MM.1S (cell line): Measurements from ENCODE around the gene GSX2.
"Not testable (repeated sequence)": the region's sequence is repeated elsewhere in the genome, so short reads cannot be mapped to it uniquely, and the experiment has no call there.

ENCODE experiments used
- DNase-seq: peaks from one replicate; pipeline ENCODE4 v3.0.0-alpha.2; 2015
- H2AFZ ChIP-seq: fragments of 300-600 bp; sonication (generic); 2 replicates; pipeline ENCODE4 v1.6.0; 2016; ENCODE audit warnings: antibody characterized with exemption, low read length
- H3F3A ChIP-seq: fragments of 300-600 bp; sonication (generic); 2 replicates; pipeline ENCODE4 v1.6.1; 2016; ENCODE audit warnings: mild to moderate bottlenecking, antibody characterized with exemption, low read length, moderate library complexity, mixed read lengths; ENCODE audit not compliant: insufficient read depth
- H3K27ac ChIP-seq: fragments of 300-600 bp; sonication (generic); 2 replicates; pipeline ENCODE4 v1.5.1; 2016; ENCODE audit warnings: mild to moderate bottlenecking, low read length
- H3K27me3 ChIP-seq: fragments of 300-600 bp; sonication (generic); replicated peaks from 2 replicates; pipeline ENCODE4 v1.6.0; 2016; ENCODE audit warnings: low read length; ENCODE audit not compliant: insufficient read depth
- H3K36me3 ChIP-seq: fragments of 300-600 bp; sonication (generic); replicated peaks from 2 replicates; pipeline ENCODE4 v1.6.1; 2016; ENCODE audit warnings: mild to moderate bottlenecking, low read length, mixed read lengths; ENCODE audit not compliant: insufficient read depth
- H3K4me1 ChIP-seq: fragments of 300-600 bp; sonication (generic); 2 replicates; pipeline ENCODE4 v1.6.1; 2016; ENCODE audit warnings: low read length, mixed read lengths
- H3K4me2 ChIP-seq: fragments of 300-600 bp; sonication (generic); 2 replicates; pipeline ENCODE4 v1.6.0; 2016; ENCODE audit warnings: low read depth, low read length
- H3K4me3 ChIP-seq: fragments of 300-600 bp; sonication (generic); 2 replicates; pipeline ENCODE4 v1.5.1; 2016; ENCODE audit warnings: low read length, mixed read lengths
- H3K79me2 ChIP-seq: fragments of 300-600 bp; sonication (generic); 2 replicates; pipeline ENCODE4 v1.6.1; 2016; ENCODE audit warnings: mixed run types, low read length, mixed read lengths
- H3K9ac ChIP-seq: fragments of 300-600 bp; sonication (generic); 2 replicates; pipeline ENCODE4 v1.6.1; 2016; ENCODE audit warnings: low read length, mixed read lengths
- H3K9me2 ChIP-seq: fragments of 300-600 bp; sonication (generic); replicated peaks from 2 replicates; pipeline ENCODE4 v1.6.1; 2016; ENCODE audit warnings: mild to moderate bottlenecking, low read length, mixed read lengths; ENCODE audit not compliant: insufficient read depth
- H3K9me3 ChIP-seq: fragments of 300-600 bp; sonication (generic); replicated peaks from 2 replicates; pipeline ENCODE4 v1.6.1; 2016; ENCODE audit warnings: mild to moderate bottlenecking, low read length, mixed read lengths; ENCODE audit not compliant: insufficient read depth
- H4K20me1 ChIP-seq: fragments of 300-600 bp; sonication (generic); 2 replicates; pipeline ENCODE4 v1.6.1; 2016; ENCODE audit warnings: mild to moderate bottlenecking, low read length, moderate library complexity, mixed read lengths; ENCODE audit not compliant: insufficient read depth
- EZH2 ChIP-seq: fragments of 300-600 bp; sonication (generic); optimal IDR thresholded peaks from 2 replicates; pipeline ENCODE3; 2017; ENCODE audit warnings: low read depth, mild to moderate bottlenecking, antibody characterized with exemption, low read length, mixed read lengths
- EZH2phosphoT487 ChIP-seq: fragments of 300-600 bp; sonication (generic); IDR thresholded peaks from 2 replicates; pipeline ENCODE4 v1.6.1; 2018; ENCODE audit warnings: antibody characterized with exemption, low read length
- TF ChIP-seq, protein P1 (sequence below): fragments of 300-600 bp; sonication (generic); IDR thresholded peaks from 2 replicates; pipeline ENCODE4 v1.5.1; 2016; ENCODE audit warnings: antibody characterized with exemption, low read length, mixed read lengths

The GSX2 gene

DNA sequence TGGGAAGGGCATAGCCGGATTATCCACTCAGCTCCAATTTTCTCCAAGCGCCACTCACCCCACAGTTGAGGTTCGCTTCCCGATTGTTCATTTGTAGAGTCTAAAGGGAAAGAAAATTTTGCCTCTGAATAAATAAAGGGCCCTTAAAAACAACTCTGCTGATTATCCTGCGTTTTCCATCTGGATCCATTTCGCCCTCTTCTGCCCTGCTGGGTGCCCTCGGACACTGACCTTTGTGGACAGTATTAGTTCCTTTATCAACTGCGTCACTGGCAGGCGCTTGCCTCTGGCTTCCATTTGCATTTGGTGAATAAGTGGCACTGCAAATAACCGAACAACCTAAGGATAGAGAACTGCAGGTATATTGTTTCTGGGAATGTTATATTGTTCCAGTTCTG lies 10.1 kb downstream of the GSX2 start:
- no peak overlapping the region for H3K4me2 ChIP-seq
- no peaks in the 10 kb centered on the region for H4K20me1 ChIP-seq
- no peaks in the 10 kb centered on the region for H3K36me3 ChIP-seq
- no peak overlapping the region for H2AFZ ChIP-seq
- no peaks in the 10 kb centered on the region for H3K9me3 ChIP-seq
- no peak overlapping the region for H3K27ac ChIP-seq
- H3K9ac ChIP-seq = no peak overlapping the region
- H3K4me3 ChIP-seq = no peak overlapping the region
- H3K79me2 ChIP-seq = no peaks in the 10 kb centered on the region
- TF ChIP-seq, protein P1, sequence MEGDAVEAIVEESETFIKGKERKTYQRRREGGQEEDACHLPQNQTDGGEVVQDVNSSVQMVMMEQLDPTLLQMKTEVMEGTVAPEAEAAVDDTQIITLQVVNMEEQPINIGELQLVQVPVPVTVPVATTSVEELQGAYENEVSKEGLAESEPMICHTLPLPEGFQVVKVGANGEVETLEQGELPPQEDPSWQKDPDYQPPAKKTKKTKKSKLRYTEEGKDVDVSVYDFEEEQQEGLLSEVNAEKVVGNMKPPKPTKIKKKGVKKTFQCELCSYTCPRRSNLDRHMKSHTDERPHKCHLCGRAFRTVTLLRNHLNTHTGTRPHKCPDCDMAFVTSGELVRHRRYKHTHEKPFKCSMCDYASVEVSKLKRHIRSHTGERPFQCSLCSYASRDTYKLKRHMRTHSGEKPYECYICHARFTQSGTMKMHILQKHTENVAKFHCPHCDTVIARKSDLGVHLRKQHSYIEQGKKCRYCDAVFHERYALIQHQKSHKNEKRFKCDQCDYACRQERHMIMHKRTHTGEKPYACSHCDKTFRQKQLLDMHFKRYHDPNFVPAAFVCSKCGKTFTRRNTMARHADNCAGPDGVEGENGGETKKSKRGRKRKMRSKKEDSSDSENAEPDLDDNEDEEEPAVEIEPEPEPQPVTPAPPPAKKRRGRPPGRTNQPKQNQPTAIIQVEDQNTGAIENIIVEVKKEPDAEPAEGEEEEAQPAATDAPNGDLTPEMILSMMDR = no peak
- no peak for TF ChIP-seq EZH2
- no peak for TF ChIP-seq EZH2phosphoT487
- no peak for DNase-seq
- H3K4me1 ChIP-seq = no peaks in the 10 kb centered on the region
- no peaks in the 10 kb centered on the region for H3F3A ChIP-seq
- H3K27me3 ChIP-seq = no peaks in the 10 kb centered on the region
- no peaks in the 10 kb centered on the region for H3K9me2 ChIP-seq

DNA sequence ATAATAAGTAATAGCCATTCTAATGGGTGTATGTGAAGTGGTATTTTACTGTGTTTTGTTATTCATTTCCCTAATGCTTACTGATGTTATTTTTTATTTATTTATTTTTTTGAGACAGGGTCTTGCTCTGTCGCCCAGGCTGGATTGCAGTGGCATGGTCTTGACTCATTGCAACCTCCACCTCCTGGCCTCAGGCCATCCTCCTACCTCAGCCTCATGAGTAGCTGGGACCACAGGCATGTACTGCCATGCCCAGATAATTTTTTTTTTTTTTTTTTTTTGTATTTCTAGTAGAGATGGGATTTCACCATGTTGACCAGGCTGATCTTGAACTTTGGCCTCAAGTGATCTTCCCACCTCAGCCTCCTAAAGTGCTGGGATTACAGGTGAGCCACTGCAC lies 13.2 kb downstream of the GSX2 start:
- not testable (repeated sequence) for H3K4me2 ChIP-seq, H4K20me1 ChIP-seq, H3K9me2 ChIP-seq

DNA sequence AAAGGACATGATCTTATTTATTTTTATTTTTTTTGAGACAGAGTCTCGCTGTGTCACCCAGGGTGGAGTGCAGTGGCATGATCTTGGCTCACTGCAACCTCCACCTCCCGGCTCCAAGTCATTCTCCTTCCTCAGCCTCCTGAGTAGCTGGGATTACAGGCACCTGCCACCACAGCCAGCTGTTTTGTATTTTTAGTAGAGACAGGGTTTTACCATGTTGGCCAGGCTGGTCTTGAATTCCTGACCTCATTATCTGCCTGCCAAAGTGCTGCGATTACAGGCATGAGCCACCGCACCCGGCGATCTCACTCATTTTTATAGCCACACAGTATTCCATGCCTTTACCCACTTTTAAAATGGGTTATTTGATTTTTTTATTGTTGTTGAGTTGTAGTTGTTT lies 16.3 kb downstream of the GSX2 start:
- not testable (repeated sequence) for H3K4me1 ChIP-seq, H3F3A ChIP-seq, H3K36me3 ChIP-seq, H3K79me2 ChIP-seq, H3K27me3 ChIP-seq, H2AFZ ChIP-seq, H4K20me1 ChIP-seq, DNase-seq, H3K9ac ChIP-seq, H3K9me2 ChIP-seq, H3K4me2 ChIP-seq, H3K27ac ChIP-seq, H3K4me3 ChIP-seq, H3K9me3 ChIP-seq

More for the DNA sequence above, 13.2 kb downstream of the GSX2 start:
- not testable (repeated sequence) for H3K79me2 ChIP-seq, DNase-seq, H2AFZ ChIP-seq, H3K4me1 ChIP-seq, H3K9me3 ChIP-seq, H3K27me3 ChIP-seq, H3K9ac ChIP-seq, H3F3A ChIP-seq, H3K36me3 ChIP-seq, H3K4me3 ChIP-seq, H3K27ac ChIP-seq

DNA sequence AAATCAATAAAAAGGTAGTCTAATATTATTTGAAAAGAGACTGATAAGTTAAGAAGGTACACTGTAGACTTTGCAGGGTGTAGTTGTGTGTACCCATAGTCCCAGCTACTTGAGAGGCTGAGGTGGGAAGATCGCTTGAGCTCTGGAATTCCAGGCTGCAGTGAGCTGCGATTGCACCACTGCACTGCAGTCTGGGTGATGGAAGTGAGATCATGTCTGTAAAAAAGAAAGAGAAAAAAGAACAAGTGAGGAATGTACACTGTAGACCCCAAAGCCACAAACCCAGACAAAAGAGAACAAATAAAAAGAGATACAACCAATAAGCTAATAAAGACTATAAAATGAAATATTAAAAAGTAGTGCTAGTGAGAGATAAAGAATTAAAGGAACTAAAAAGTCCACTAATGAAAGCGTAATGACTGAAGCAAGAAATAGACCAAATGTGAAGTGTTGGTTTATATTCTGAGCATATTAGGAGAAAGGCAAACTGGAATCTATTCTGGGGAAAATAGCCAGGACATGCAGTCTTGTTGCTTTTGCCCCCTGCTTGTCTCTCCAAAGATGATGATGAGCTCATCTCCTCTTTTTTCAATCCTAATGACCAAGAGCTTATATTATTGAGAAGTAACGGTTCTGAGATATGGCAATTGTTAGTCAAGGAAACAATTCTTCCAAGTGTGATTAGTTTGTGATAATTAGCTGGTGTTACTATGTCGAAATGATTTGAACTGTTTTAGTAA lies 19.1 kb downstream of the GSX2 start:
- Histone ChIP-seq H3K36me3 (no peaks in the 10 kb centered on the region), H3K9me2 (no peaks in the 10 kb centered on the region), H4K20me1 (no peaks in the 10 kb centered on the region), H2AFZ (no peak overlapping the region), H3K27ac (no peak overlapping the region), H3K4me2 (no peak overlapping the region), H3K4me3 (no peak overlapping the region), H3K27me3 (no peaks in the 10 kb centered on the region), H3K79me2 (no peaks in the 10 kb centered on the region), H3K9ac (no peak overlapping the region), H3K4me1 (no peaks in the 10 kb centered on the region), H3F3A (no peaks in the 10 kb centered on the region), H3K9me3 (no peaks in the 10 kb centered on the region)
- TF ChIP-seq, protein P1 = no peak
- no peak for DNase-seq
